ENCODE data around the gene TRPV2. TPM values are rescaled to one million over a fixed set of nuclear protein-coding genes. Genes with fewer than 3 reads are reported as not detected.
"Not testable (repeated sequence)": the region's sequence is repeated elsewhere in the genome, so short reads cannot be mapped to it uniquely, and the experiment has no call there.

The TRPV2 gene
- 31.0 TPM for total RNA-seq

GRCh38 chr17:16415031-16415924, at the start of gene TRPV2:
Gene TRPV2, plus strand, starts transcription at chr17:16415571. Its CDS starts 2,098 bp downstream, at chr17:16417669.
- DNase-seq (ENCODE audit: low spot score) = no peak

- no peak for DNase-seq (ENCODE audit: low spot score)
Measured at GRCh38 chr17:16371742-16372141, 43.6 kb upstream of the TRPV2 start.

GRCh38 chr17:16374146-16374938, 41.0 kb upstream of the TRPV2 start:
- DNase-seq (ENCODE audit: low spot score) = no peak

GRCh38 chr17:16377941-16378341, 37.4 kb upstream of the TRPV2 start:
- DNase-seq (ENCODE audit: low spot score) = peak; percentile 59

- peak; percentile 61 for DNase-seq (ENCODE audit: low spot score)
Measured at GRCh38 chr17:16378636-16379282, 36.6 kb upstream of the TRPV2 start.

- no peak for DNase-seq (ENCODE audit: low spot score)
Measured at GRCh38 chr17:16379654-16380053, 35.7 kb upstream of the TRPV2 start.

GRCh38 chr17:16380640-16381495, 34.5 kb upstream of the TRPV2 start, which contains the start of gene UBB:
Gene UBB, plus strand, starts transcription at chr17:16381091. Its CDS starts 817 bp downstream, at chr17:16381908.
- peak; percentile 98 for DNase-seq (ENCODE audit: low spot score)

- DNase-seq (ENCODE audit: low spot score) = no peak
Measured at GRCh38 chr17:16381496-16381820, 33.9 kb upstream of the TRPV2 start.

- DNase-seq (ENCODE audit: low spot score) = no peak
Measured at GRCh38 chr17:16383216-16383615, 32.2 kb upstream of the TRPV2 start.

- DNase-seq (ENCODE audit: low spot score) = no peak
Measured at GRCh38 chr17:16383772-16384287, 31.5 kb upstream of the TRPV2 start.

- DNase-seq (ENCODE audit: low spot score) = no peak
Measured at GRCh38 chr17:16384557-16384956, 30.8 kb upstream of the TRPV2 start.

GRCh38 chr17:16386126-16386507, 29.3 kb upstream of the TRPV2 start:
- DNase-seq (ENCODE audit: low spot score) = not testable (repeated sequence)

- no peak for DNase-seq (ENCODE audit: low spot score)
Measured at GRCh38 chr17:16391451-16391850, 23.9 kb upstream of the TRPV2 start.

GRCh38 chr17:16392491-16392890, 22.9 kb upstream of the TRPV2 start:
- DNase-seq (ENCODE audit: low spot score) = not testable (repeated sequence)

GRCh38 chr17:16395887-16396286, 19.5 kb upstream of the TRPV2 start:
- DNase-seq (ENCODE audit: low spot score) = not testable (repeated sequence)

GRCh38 chr17:16396693-16397092, 18.7 kb upstream of the TRPV2 start:
- DNase-seq (ENCODE audit: low spot score) = not testable (repeated sequence)

GRCh38 chr17:16398270-16399267, 16.8 kb upstream of the TRPV2 start:
- DNase-seq (ENCODE audit: low spot score) = no peak

GRCh38 chr17:16403847-16404246, 11.5 kb upstream of the TRPV2 start:
- not testable (repeated sequence) for DNase-seq (ENCODE audit: low spot score)

- no peak for DNase-seq (ENCODE audit: low spot score)
Measured at GRCh38 chr17:16406742-16407674, 8.4 kb upstream of the TRPV2 start.

Measured in mucosa of gallbladder (tissue), 1 donor.